A673 (cell line): ENCODE data around the gene PSME4.

Experiments used
- CTCF ChIP-seq: fragments of 300-800, 200-600 bp; sonication (generic); conservative IDR thresholded peaks from 2 replicates; pipeline ENCODE4 v1.5.1; 2017; ENCODE audit warnings: low read depth, mild to moderate bottlenecking, antibody characterized with exemption, low read length, moderate library complexity, mixed read lengths
- EZH2 ChIP-seq: fragments of 200-600 bp; sonication (generic); IDR thresholded peaks from 2 replicates; pipeline ENCODE4 v1.6.1; 2017; ENCODE audit warnings: borderline replicate concordance, low read depth, mild to moderate bottlenecking, mixed read lengths, antibody characterized with exemption, low read length; ENCODE audit not compliant: poor library complexity, severe bottlenecking

- TF ChIP-seq CTCF (no peak), EZH2 (no peak)
Observed at GRCh38 chr2:53941749-53942148, 29.0 kb downstream of the PSME4 start.
